Esophagus muscularis mucosa (tissue), 4 donors: ENCODE measurements around the gene MAPK7.

Experiments used
- CTCF ChIP-seq, 3 experiments: fragments of 200-600 bp in 2 of 3; fragments of 450-650 bp in 1 of 3; sonication (generic) in 2 of 3; IDR thresholded peaks; one replicate each; pipeline ENCODE4 v1.5.1; 2017 to 2019; ENCODE audit warnings: antibody characterized with exemption in 3 of 3, mild to moderate bottlenecking in 2 of 3, moderate library complexity in 1 of 3
- EP300 ChIP-seq: sonication (generic); formaldehyde crosslinking; IDR thresholded peaks from one replicate; pipeline ENCODE4 v1.6.1; 2017; ENCODE audit warnings: antibody characterized with exemption
- POLR2A ChIP-seq: fragments of 450-650 bp; IDR thresholded peaks from one replicate; pipeline ENCODE4 v1.6.1; 2017; ENCODE audit warnings: antibody characterized with exemption, moderate library complexity, mild to moderate bottlenecking, low read depth
- POLR2AphosphoS5 ChIP-seq, 2 donors: sonication (generic); formaldehyde crosslinking; IDR thresholded peaks; one replicate each; pipeline ENCODE4 v1.6.1; 2017; ENCODE audit warnings: antibody characterized with exemption in 2 of 2

- TF ChIP-seq POLR2A (no peak), EP300 (no peak), CTCF (IDR thresholded peaks at IDR 0.05) (no peak), POLR2AphosphoS5 (IDR thresholded peaks at IDR 0.05) (no peak)
Measured at GRCh38 chr17:19417611-19418010, 39.3 kb downstream of the MAPK7 start.
